Left forelimb (tissue), 1 donor: ENCODE measurements around the gene PREX1.
"Not testable (repeated sequence)": the region's sequence is repeated elsewhere in the genome, so short reads cannot be mapped to it uniquely, and the experiment has no call there.

ENCODE experiments used
- DNase-seq: peaks from one replicate; pipeline ENCODE4 v3.0.0-alpha.2; 2018; ENCODE audit warnings: low spot score

Gene PREX1

GRCh38 chr20:48772183-48772976 lies 55.4 kb downstream of the PREX1 start:
- DNase-seq: no peak

GRCh38 chr20:48771542-48771941 lies 56.3 kb downstream of the PREX1 start:
- DNase-seq: no peak

- no peak for DNase-seq
These were observed 56.9 kb downstream of the PREX1 start for GRCh38 chr20:48770700-48771442.

- DNase-seq: no peak
These were observed 58.5 kb downstream of the PREX1 start for GRCh38 chr20:48769069-48769983.

- DNase-seq: no peak
These were observed 60.5 kb downstream of the PREX1 start for GRCh38 chr20:48766961-48767960.

GRCh38 chr20:48766205-48766604 lies 61.6 kb downstream of the PREX1 start:
- no peak for DNase-seq

GRCh38 chr20:48765359-48765758 lies 62.4 kb downstream of the PREX1 start:
- DNase-seq: no peak

- DNase-seq: no peak
These were observed 64.4 kb downstream of the PREX1 start for GRCh38 chr20:48763216-48763914.

GRCh38 chr20:48761874-48762273 lies 65.9 kb downstream of the PREX1 start:
- no peak for DNase-seq

- DNase-seq: no peak
These were observed 66.6 kb downstream of the PREX1 start for GRCh38 chr20:48761023-48761785.

GRCh38 chr20:48760403-48760983 lies 67.3 kb downstream of the PREX1 start:
- DNase-seq: no peak

- DNase-seq: no peak
These were observed 68.1 kb downstream of the PREX1 start for GRCh38 chr20:48759631-48760245.

GRCh38 chr20:48758206-48758820 lies 69.5 kb downstream of the PREX1 start:
- DNase-seq: no peak

- not testable (repeated sequence) for DNase-seq
These were observed 71.0 kb downstream of the PREX1 start for GRCh38 chr20:48756774-48757173.

- no peak for DNase-seq
These were observed 73.5 kb downstream of the PREX1 start for GRCh38 chr20:48754292-48754691.

GRCh38 chr20:48752963-48753362 lies 74.8 kb downstream of the PREX1 start:
- DNase-seq: no peak

- DNase-seq: no peak
These were observed 75.9 kb downstream of the PREX1 start for GRCh38 chr20:48751871-48752270.

- no peak for DNase-seq
These were observed 76.7 kb downstream of the PREX1 start for GRCh38 chr20:48750941-48751635.
